ENCODE results near the gene MIGA1.
A peak's percentile ranks its signal among the peaks of the same experiment; 100 is the strongest.
"Not testable (repeated sequence)": the region's sequence is repeated elsewhere in the genome, so short reads cannot be mapped to it uniquely, and the experiment has no call there.

MIGA1 gene

DNA sequence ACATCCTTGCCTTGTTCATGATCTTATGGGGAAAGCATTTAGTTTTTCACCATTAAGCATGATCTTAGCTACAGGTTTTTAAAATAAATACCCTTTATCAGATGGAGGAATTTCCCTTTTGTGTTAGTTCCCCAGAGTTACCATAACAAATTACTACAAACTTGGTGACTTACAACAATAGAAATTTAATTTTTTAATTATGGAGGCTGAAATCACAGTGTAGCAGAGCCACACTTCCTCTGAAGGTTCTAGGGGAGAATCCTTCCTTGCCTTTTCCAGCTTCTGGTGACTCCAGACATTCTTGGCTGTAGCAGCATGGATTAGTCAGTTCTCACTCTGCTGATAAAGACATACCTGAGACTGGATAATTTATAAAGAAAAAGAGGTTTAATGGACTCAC, 18.5 kb downstream of the MIGA1 start:
- DNase-seq, result no peak

DNA sequence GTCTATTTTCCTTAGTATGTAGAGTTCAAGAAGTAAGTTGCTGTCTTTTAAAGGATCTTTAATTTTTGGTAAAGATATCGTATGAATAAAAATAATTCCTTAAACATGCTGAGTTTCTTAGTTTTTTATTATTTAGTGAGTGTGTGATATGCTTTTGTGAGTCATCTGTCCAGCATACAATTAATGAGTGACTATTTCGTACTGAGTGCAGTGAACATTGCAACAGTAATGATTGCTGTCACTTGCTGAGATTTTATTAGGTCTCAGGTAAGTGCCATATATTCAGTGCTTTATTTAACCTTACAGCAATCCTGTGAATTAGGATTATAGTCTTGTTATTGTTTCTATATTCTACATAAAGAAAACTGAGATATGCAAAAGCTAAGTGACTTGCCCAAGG, 22.6 kb downstream of the MIGA1 start:
- DNase-seq, result no peak

DNA sequence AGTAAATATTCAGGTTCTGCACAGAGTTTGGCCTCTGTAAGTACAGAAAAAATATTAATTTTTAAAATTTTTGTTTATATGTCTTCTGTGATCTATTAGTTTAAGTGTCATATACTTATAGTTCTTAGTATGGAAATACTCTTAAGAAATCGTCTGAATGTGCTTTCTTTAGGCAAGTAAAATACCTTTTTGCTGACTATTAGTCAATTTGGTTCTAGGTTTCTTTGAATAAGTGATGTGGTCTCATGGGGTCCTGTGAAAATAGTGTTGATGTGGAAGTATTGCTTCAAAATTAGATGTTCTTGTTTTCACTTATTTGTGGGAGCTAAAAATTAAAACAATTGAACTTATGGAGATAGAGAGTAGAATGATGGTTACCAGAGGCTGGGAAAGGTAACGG, 23.9 kb downstream of the MIGA1 start:
- DNase-seq, result no peak

DNA sequence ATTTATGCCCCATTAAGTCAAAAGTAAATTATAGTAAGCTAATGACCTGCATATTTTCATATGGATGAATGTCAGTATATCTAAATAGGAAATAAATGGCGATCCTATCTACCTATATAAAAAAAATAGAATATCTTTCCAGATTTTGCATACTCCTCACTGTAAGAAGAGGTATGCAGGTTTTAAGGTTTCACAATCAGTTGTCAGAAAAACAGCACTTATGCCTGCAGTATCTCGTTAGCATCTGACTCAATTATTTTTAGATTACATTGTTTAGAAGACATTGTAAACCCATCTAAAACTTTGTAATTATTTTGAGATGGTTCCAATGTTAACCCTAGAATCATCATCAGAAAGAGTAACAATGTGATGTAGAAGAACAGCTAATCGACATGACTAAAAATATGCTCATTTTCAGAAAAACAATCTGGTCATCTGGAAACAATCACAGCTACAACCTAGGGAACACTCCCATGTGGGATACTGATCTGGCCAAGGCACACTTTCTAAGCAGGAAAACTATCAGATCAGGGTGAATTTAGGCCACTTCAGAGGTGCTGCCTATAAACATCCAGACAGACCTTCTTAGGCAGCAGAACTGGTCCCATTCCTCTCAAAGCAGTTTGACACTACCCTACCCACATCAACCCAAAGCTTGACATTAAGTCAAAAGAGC, 30.5 kb downstream of the MIGA1 start:
- DNase-seq, result not testable (repeated sequence)

DNA sequence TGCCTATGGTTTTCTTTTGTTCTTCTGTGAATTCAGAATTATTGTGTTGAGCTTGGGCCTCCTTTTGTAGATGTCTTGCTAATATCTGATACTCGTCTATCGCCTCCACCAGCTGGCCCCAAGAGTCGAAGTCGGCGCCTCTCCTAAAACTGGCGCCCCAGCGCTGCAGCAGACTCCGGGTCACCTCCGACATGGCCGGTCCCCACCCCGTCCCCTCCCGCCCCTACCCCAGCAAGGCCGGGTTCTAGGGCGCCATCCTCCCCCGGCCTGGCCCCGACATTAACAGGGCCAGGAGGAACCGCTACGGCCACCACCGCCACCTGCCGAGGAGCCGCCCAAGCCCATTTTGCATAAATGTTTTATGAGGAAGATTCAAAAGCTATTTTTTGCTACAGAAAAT, 32.1 kb downstream of the MIGA1 start:
- not testable (repeated sequence) for DNase-seq

DNA sequence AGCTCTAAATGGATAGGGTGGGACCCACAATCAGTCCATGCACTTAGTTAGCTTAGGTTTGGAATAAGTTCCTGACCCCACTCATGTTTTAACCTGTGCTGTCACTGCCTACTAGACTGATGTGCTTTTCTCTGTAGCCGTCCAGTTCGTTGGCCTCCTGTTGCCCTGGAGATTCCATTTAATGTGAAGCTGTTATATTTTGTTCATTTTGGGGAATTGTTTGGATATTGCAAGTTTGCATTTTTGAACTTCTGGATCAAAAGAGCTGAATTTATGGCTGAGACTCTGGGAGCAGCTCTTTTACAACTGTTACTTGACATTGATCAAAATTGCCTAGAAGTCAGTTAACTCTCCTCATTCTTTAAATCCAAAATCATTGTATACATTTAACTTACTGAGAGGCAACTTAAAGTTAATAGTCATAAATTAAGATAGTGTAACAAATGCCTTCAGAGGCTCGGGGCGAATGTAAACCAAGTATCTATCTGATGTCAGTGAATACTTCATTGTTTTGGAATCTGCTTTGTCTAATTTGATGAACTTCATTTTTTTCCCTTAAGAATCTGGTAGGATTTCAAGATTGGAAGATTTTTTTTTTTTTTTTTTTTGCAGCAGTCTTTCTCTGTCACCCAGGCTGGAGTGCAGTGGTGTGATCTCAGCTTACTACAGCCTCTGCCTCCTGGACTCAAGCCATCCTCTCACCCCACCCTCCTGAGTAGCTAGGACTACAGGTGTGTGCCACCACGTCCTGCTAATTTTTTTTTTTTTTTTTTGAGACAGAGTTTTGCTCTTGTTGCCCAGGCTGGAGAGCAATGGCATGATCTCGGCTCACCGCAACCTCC, 38.1 kb downstream of the MIGA1 start:
- DNase-seq, result no peak

DNA sequence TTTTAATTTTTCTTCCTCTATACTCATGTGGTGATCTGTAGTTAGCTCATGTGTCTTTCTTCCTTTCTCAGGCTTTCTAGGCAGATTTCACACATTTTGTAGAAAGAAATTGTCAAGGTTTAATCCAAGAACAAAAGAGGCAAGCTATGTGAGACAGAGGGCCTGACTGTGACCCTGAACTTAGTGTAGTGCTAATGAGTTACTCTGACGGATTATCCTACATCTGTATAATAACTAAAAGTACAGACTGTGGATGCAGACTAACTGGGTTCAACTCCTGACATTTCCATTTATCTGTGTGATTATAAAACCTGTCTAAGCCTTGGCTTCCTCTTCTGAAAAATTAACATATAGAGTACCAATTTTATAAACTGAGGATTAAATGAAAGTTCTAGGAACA, 40.7 kb downstream of the MIGA1 start:
- DNase-seq, result no peak

DNA sequence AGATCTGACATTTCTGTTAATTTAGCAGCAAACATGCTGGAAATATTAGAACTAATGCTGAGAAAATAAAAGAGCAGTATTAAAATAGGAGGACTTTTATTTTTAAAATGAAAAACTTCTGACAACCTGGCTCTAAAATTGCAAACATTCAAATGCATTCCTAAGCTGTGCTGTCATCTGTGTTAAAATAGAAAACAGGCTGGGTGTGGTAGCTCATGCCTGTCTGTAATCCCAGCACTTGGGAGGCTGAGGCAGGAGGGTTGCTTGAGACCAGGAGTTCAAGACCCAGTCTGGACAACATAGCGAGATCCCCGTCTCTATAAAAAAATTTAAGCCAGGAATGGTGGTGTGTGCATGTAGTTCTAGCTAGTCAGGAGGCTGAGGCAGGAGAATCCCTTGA, 44.6 kb downstream of the MIGA1 start:
- no peak for DNase-seq

DNA sequence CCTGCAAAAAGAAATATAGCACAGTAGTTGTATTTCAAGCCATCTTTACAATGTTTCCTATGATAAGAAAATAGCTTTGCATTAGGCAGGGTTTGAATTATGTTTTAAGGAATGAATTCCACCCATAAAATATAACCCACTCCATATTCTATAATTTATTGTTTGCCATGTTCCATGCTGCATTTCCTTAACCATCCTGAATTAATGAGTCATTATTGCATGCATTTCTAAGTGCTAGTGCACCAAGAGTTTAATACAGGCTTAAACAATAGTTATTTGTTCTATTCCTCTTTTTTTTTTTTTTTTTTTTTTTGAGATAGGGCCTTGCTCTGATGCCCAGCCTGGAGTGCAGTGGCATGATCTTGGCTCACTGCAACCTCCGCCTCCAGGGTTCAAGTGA, 45.2 kb downstream of the MIGA1 start:
- no peak for DNase-seq

DNA sequence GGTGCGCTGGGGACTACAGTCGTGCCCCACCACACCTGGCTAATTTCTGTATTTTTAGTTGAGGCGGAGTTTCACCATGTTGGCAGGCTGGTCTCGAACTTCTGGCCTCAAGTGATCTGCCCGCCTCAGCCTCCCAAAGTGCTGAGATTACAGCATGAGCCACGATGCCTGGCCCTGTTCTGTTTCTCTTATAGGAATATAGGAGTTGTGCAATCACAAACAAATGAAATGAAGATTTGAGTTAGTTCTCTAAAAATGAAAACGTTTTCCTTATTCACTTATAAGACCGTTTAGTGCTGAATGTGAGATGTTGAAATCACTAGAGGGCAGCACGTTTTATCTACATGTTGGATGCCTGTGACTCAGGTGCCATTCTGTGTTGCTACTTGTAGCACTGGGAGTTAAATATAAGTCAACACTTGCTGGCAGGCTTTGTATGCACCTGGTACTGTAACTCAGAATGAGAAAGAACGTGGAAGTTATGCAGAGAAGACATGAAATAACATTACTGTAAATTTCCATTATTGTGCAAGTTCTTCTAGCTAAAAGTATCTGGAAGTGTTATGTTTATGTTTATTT, 45.8 kb downstream of the MIGA1 start:
- peak; percentile 80 for DNase-seq

DNA sequence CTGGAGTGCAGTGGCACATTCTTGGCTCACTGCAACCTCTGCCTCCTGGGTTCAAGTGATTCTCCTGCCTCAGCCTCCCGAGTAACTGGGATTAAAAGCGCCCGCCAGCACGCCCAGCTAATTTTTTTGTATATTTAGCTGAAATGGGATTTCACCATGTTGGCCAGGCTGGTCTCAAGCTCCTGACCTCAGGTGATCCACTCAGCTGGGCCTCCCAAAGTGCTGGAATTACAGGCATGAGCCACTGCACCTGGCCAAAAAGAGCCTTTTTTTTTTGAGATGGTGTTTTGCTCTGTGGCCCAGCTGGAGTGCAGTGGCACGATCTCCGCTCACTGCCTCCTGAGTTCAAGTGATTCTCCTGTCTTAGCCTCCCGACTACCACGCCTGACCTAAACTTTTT, 47.4 kb downstream of the MIGA1 start:
- DNase-seq, result not testable (repeated sequence)

DNA sequence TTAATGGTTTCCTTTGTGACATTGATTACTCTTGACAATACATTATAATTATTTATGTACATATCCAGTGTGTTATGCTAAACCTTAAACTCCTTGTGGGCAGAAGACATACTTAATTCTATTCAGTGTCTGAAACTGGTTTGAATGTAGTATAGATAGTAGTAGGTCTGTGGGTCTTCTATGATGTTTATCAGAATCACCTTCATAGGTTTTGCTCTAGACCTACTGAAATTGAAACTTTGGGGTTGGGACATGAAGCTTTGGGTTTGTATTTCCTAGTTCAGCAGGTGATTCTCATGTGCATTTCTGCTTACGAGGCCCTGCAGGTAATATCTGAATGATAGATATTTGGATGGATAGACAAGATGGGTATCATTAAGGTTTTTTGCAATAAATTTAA, 48.6 kb downstream of the MIGA1 start:
- DNase-seq, result no peak

DNA sequence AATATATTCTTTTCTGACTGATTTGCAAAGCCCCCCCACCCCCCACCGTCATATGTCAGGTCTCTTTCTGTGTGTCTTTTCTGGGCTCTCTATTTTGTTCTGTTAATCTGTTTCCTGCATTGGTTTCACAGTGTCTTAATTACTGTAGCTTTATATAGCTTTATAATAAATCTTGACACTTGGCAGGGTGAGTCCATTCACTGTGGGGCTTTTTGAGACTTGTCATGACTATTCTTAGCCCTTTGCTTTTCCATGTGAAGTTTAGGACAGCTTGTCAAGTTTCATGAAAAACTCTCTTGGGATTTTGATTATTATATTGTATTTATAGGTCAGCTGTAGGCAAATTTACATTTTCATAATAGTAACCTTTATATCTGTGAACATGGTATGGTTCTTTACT, 50.4 kb downstream of the MIGA1 start:
- no peak for DNase-seq

DNA sequence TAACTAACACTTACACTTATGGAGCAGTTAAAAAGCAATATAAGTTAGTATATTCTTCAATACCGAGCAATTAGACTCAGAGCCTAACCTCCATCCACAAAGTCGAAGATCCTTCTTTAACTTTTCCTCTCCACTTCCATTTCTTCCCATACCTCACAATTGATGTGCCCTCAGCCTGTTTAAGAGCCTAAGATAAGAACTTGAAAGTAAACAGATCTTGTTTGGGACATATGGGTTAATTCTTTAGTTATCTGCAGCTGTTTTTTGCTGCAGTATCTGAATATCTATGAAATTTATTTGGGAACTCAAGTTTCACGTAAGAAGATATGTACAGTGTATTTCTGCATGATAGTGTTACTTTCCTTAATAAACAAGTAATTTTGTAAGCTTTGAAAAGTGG, 51.5 kb downstream of the MIGA1 start:
- DNase-seq, result no peak

DNA sequence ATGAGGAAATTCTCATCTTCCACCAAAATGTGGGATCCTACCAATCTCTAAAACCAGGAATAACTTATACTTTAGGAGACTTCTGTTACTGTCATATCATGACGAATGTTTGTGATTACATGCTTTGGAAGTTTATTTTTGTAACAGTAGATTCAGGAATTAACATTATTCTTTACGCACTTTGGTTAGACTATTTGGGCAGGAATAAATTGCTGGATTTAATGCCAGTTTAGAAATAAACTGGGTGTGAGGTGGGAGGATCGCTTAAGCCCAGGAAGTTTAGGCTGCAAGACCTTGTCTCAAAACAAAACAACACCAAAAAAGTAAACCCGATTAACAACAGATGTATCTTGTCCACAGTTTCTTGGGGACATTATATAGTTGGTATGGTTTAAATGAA, 52.1 kb downstream of the MIGA1 start:
- DNase-seq, result no peak

DNA sequence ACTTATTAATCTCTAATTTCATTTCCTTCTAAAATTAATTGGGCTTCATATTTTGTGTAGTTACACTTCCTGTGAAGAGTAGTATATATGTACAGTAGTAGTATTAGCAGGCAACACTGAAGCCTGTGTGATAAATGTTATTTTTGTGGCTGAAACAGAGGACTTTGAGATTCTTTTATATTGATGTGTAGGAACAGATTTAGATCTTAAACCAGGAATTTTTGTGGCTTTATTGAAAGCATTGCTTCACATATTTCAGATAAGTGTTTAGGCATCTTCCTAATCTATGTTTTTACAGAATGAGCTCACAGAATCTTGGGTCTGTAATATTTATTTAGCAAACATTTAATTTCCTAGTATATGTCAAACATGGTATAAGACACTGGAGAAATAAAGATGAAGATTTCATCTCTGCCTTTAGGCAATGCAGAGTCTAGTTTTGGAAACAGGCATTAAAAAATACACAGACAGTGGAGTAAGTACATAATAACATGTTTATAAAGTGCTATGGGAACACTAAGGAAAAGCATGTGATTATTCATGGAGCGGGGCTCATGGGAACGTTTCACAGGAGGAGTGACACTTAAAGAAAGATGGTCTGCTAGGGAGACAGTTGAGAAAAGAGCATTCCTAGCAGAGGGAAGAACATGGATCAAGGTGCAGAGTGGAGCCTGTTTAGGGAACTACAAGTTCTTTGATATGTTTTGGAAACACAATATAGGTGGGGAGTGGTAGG, 52.7 kb downstream of the MIGA1 start:
- DNase-seq, result no peak

DNA sequence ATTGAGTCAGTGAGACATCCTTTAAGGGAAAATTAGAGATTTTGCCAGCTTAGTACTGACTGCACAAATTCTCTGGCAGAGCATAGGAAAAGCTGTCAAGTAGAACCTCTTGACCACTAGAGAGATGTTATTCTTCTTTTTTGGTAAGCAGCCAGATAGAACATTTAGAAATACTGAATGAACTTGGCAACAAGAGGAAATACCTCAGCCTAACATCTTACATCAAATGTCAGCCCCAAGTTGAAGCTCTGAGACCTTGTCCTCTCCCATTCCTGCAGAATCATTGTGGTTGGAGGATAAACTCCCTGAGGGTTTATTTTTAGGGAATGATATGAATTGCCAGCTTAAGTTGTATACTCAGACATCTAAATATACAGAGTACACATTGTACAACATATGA, 53.5 kb downstream of the MIGA1 start:
- peak; percentile 31 for DNase-seq

DNA sequence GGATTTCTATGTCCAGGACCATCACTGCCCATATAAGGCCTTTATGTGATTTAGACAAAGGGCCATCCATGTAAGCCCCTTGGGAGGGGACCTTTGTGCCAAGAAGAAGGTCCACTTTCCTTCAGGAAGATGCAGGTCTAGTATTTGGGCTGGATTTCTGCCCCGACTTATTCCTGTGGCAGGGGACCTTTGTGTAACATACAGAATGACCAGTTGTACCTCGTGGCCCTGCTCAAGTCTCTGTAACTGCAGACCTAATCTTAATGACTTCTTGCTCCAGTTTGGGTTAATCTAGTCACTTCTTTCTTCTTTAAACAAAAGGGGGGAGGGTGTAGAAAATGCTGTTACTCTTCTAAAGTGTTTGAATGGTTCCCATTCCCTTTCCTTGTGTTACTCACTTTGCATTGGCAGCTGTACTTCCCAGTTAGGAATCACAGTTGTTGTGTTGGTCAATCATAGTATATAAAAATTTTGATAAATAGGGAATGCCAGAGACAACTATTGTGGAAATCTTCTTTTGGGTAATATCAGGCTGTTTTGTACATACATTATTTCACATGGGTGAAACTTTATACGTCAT, 54.2 kb downstream of the MIGA1 start:
- DNase-seq, result no peak

DNA sequence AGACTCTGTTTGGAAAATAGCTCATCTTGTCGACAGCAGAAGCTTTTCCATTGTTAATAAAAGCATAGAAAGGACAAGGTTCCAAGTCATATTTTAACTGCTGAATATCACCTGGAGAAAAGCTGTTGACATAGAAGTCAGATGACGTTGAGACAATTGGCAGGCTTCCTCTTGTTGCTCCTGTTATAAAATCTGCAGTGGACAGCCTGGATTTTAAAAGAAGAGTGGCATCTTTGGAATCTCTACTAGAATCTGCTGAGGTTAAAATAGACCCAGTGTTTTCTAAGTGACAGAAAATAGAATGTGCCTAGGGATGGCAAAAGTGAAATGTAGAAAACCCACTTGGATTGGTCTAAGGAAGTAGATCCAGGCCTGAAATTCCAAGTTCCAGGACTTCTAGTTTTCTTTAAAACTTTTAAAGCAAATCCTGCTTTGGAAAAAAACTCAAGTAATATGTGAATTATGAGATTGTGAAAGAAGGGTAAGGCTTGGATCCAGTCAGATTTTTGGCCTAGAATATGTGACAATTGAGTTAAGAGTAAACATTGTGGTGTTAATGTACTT, 55.4 kb downstream of the MIGA1 start:
- DNase-seq, result no peak

DNA sequence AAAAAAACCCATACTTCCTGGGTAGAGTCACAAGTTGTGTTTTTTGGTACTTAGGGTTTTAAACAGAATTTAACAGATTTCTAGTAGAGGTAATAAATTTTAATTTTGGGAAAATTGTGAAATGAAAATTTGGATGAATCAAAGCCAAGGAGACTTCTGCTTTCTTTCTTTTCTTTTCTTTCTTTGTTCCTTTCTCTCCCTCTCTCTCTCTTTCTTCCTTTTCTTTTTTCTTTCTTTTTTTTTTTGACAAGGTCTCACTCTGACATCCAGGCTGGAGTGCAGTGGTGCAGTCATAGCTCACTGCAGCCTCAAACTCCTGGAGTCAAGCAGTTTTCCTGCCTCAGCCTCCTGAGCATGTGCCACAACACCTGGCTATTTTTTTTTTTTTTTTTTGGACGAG, 62.1 kb downstream of the MIGA1 start:
- DNase-seq, result no peak

DNA sequence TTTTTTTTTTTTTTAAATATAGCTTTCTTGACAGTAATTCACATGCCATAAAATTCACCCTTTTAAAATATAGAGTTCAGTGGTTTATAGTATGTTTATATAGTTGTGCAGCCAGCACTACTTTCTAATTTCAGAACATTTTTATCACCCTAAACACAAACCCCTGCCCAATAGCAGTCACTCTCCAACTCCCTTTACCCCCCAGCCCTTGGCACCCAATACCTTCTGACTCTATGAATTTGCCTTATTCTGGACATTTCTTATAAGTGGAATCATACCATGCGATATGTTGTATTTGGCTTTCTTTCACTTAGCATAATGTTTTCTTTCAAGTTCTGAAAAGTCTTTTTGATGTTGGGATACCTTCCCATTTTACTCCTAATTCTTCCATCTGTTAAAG, 66.5 kb downstream of the MIGA1 start:
- DNase-seq, result no peak

DNA sequence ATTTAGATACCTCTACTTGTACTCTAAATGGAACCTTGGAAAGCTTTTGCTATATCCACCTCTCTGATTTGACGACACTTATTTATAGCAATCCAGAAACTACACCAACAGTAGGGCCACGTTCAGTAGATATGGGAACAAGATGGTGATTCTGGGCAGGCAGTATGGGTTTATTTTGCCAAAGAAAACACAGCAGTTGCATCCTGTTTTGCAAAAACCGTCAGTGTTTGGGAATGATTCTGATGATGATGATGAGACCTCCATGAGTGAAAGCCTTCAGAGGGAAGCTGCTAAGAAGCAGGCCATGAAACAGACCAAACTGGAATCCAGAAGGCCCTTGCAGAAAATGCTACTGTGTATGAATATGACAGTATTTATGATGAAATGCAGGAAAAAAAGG, 67.5 kb downstream of the MIGA1 start:
- no peak for DNase-seq

DNA sequence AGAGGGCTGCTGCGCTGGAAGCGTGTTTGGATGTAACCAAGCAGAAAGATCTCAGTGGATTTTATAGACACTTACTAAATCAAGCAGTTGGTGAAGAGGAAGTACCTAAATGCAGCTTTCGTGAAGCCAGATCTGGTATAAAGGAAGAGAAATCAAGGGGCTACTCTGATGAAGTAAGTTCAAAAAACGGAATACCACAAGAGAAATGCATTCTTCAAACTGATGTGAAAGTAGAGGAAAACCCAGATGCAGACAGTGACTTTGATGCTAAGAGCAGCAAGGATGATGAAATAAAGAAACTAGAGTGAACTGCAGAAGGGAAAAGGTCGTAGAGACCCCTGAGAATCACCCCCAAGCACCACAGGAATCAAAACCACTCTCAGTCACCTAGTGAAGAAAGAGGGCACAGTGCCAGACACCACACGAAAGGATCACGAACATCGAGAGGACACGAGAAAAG, 68.2 kb downstream of the MIGA1 start:
- DNase-seq, result no peak

Data from hematopoietic multipotent progenitor cell treated with erythropoietin and hydrocortisone succinate and interleukin-3 and kit ligand, for 4 days (in vitro differentiated cells).